HG03139 (cell line): ENCODE measurements around the gene SEMA6C.
"Not testable (repeated sequence)": the region's sequence is repeated elsewhere in the genome, so short reads cannot be mapped to it uniquely, and the experiment has no call there.

Source experiments
- ATAC-seq: cut with Tn5 transposase; IDR thresholded peaks from one replicate; pipeline ENCODE4 v1.9.1; 2021; ENCODE audit not compliant: unreplicated experiment

Gene SEMA6C

GRCh38 chr1:151146412-151147131, at the start of gene SEMA6C:
TSS of gene SEMA6C (minus strand) at chr1:151146631. CDS start at chr1:151142621, 4,010 bp downstream.
- ATAC-seq, result peak; percentile 93

- ATAC-seq, result not testable (repeated sequence)
Measured at GRCh38 chr1:151194894-151195594, 48.6 kb upstream of the SEMA6C start.

- no peak for ATAC-seq
Measured at GRCh38 chr1:151193856-151194255, 47.4 kb upstream of the SEMA6C start.

- ATAC-seq, result no peak
Measured at GRCh38 chr1:151193304-151193703, 46.9 kb upstream of the SEMA6C start.

- no peak for ATAC-seq
Measured at GRCh38 chr1:151192047-151192446, 45.6 kb upstream of the SEMA6C start.

- ATAC-seq, result peak; percentile 77
Measured at GRCh38 chr1:151189637-151190445, 43.4 kb upstream of the SEMA6C start, which contains the start of gene VPS72. TSS of gene VPS72 (minus strand) at chr1:151190197. CDS start at chr1:151190121, 76 bp downstream.

GRCh38 chr1:151188667-151189066, 42.2 kb upstream of the SEMA6C start:
- not testable (repeated sequence) for ATAC-seq

GRCh38 chr1:151187205-151187604, 40.8 kb upstream of the SEMA6C start:
- ATAC-seq, result no peak

GRCh38 chr1:151184211-151184610, 37.8 kb upstream of the SEMA6C start:
- ATAC-seq, result no peak

- no peak for ATAC-seq
Measured at GRCh38 chr1:151176514-151177045, 30.1 kb upstream of the SEMA6C start.

- no peak for ATAC-seq
Measured at GRCh38 chr1:151175863-151176262, 29.4 kb upstream of the SEMA6C start, which contains the start of gene TMOD4. TSS of gene TMOD4 (minus strand) at chr1:151175981. CDS start at chr1:151174875, 1,106 bp downstream.

- ATAC-seq, result no peak
Measured at GRCh38 chr1:151175041-151175741, 28.8 kb upstream of the SEMA6C start.

GRCh38 chr1:151171190-151171589, 24.8 kb upstream of the SEMA6C start:
- no peak for ATAC-seq

- ATAC-seq, result no peak
Measured at GRCh38 chr1:151167116-151167515, 20.7 kb upstream of the SEMA6C start.

GRCh38 chr1:151166505-151166956, 20.1 kb upstream of the SEMA6C start:
- ATAC-seq, result no peak

- peak; percentile 79 for ATAC-seq
Measured at GRCh38 chr1:151165738-151166504, 19.5 kb upstream of the SEMA6C start, which contains the start of the genes LYSMD1 and SCNM1. TSS of gene LYSMD1 (minus strand) at chr1:151165902. CDS start at chr1:151165258, 644 bp downstream. TSS of gene SCNM1 (plus strand) at chr1:151166144. CDS start at chr1:151166153, 9 bp downstream.

- ATAC-seq, result no peak
Measured at GRCh38 chr1:151165281-151165737, 18.9 kb upstream of the SEMA6C start.

GRCh38 chr1:151164732-151165280, 18.4 kb upstream of the SEMA6C start:
- ATAC-seq, result no peak

GRCh38 chr1:151159373-151159772, 12.9 kb upstream of the SEMA6C start:
- no peak for ATAC-seq
